Measurements from ENCODE around the gene TANK.
"Not testable (repeated sequence)": the region's sequence is repeated elsewhere in the genome, so short reads cannot be mapped to it uniquely, and the experiment has no call there.

Gene TANK

DNA sequence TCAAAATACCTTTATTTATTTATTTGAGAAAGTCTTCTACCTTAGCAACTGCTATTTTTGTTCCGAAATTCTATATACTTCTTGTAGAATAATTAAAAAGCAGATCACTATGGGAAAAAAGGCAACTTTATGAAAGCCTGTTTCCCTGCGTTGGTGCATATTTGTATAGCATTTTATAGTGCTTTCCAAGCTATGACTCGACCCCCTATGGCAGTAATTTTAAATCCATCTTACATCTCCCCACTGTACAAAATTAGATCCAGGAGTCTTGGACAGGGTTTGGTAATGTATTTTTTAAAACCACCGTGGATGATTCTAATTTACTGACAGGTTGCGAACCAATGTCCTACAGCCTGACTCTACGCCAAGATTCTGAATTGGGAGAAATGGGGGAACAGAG is 10.1 kb downstream of the TANK start:
- Histone ChIP-seq H3K4me3 (ENCODE audit: low read depth, low read length) (no peak overlapping the region), H3K36me3 (ENCODE audit: control insufficient read depth, insufficient read depth, low read length) (peaks cover 8% of the 10 kb centered on the region; the same call in 1 of the 2 replicates), H3K9ac (ENCODE audit: low read length) (no peak overlapping the region), H3K4me1 (ENCODE audit: control insufficient read depth, insufficient read depth, low read length) (peaks cover 8% of the 10 kb centered on the region; the same call in 1 of the 2 replicates), H3K9me3 (ENCODE audit: control insufficient read depth, insufficient read depth, low read depth, low read length) (no peaks in the 10 kb centered on the region), H3K27ac (ENCODE audit: low read depth, low read length) (no peak overlapping the region), H3K27me3 (ENCODE audit: control insufficient read depth, insufficient read depth, low read length) (no peaks in the 10 kb centered on the region)

DNA sequence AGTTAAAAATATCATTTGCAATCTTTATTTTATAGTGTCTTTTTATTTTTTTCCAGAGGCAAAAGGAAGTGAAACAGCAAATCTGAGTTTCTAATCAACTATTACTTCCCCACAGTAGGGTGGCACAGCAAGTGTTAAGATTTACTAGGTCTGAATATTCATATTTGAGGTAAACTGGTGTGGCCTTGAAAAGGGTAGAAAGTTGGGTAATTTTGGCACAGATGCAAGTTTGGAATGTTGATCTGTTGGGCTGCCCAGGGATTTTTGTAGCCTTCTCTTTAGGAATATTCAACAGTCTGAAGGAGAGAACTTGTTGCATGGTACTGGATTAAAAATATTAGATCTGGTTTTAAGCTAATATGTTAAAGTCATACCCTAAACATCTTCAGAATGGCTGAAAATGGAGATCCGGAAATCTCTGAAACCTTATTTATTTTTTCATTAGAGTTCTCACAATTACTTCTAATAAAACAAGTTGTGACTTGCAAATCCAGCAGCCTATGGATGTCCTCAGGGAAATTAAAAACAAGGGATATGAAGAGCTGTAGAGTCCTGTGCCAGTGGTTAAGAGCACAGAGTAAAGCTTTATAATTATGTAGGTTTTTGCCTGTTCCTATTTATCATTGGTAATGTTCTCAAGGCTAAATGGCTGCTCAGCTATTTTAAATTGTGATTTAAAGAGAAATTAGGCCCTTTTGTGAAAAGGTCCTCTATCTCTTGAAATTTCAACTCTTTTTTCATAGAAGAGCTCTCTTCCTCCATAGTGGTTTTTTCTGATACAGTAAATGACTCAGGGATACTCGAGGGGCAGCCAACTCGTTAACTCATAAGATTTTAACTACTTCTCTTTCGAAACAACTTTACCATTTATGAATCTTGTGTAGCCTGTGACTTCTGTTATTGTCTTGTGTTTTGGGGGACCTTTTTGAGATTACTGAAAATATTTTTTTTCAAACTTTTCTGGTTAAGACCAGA is 11.0 kb downstream of the TANK start:
- Histone ChIP-seq H3K4me1 (ENCODE audit: control insufficient read depth, insufficient read depth, low read length) (peaks cover 8% of the 10 kb centered on the region; the same call in 1 of the 2 replicates), H3K4me3 (ENCODE audit: low read depth, low read length) (no peak overlapping the region), H3K36me3 (ENCODE audit: control insufficient read depth, insufficient read depth, low read length) (peaks cover 9% of the 10 kb centered on the region; the same call in 1 of the 2 replicates), H3K9me3 (ENCODE audit: control insufficient read depth, insufficient read depth, low read depth, low read length) (no peaks in the 10 kb centered on the region), H3K9ac (ENCODE audit: low read length) (no peak overlapping the region), H3K27me3 (ENCODE audit: control insufficient read depth, insufficient read depth, low read length) (no peaks in the 10 kb centered on the region), H3K27ac (ENCODE audit: low read depth, low read length) (peak overlapping the region; percentile 27)

DNA sequence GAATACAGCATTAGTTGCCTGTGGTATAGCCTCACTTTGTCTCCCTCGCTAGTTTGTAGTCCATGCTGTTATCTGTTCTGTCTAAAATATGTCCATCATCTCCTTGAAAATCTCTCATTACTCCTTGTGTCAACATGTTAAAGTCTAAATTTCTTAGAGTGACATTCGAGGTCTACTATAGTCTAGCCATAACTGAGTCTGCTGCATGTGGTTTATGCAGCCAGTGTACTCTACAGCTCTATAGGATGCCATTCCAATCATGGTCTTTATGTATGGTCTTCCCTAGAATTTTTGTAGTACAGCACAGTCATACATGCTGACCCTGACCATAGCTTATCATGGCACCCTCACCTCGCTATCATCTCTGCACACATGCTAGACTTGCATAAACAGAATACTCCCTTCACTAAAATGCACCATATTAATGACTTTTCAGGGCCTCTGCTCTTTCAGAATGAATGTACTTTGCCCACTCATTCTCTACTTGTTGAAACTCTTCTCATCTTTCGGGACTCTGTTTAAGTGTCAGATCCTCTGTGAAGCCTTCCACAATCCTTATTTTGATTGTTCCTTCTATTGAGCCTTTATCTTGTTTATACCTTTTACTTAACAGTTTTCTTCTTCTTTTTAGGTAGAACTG is 12.8 kb downstream of the TANK start:
- Histone ChIP-seq H3K36me3 (ENCODE audit: control insufficient read depth, insufficient read depth, low read length) (peaks cover 8% of the 10 kb centered on the region; the same call in 1 of the 2 replicates), H3K27me3 (ENCODE audit: control insufficient read depth, insufficient read depth, low read length) (no peaks in the 10 kb centered on the region), H3K4me3 (ENCODE audit: low read depth, low read length) (no peak overlapping the region), H3K9ac (ENCODE audit: low read length) (no peak overlapping the region), H3K9me3 (ENCODE audit: control insufficient read depth, insufficient read depth, low read depth, low read length) (peaks cover 4% of the 10 kb centered on the region; the same call in 1 of the 2 replicates), H3K4me1 (ENCODE audit: control insufficient read depth, insufficient read depth, low read length) (peaks cover 8% of the 10 kb centered on the region; the same call in 1 of the 2 replicates), H3K27ac (ENCODE audit: low read depth, low read length) (no peak overlapping the region)

DNA sequence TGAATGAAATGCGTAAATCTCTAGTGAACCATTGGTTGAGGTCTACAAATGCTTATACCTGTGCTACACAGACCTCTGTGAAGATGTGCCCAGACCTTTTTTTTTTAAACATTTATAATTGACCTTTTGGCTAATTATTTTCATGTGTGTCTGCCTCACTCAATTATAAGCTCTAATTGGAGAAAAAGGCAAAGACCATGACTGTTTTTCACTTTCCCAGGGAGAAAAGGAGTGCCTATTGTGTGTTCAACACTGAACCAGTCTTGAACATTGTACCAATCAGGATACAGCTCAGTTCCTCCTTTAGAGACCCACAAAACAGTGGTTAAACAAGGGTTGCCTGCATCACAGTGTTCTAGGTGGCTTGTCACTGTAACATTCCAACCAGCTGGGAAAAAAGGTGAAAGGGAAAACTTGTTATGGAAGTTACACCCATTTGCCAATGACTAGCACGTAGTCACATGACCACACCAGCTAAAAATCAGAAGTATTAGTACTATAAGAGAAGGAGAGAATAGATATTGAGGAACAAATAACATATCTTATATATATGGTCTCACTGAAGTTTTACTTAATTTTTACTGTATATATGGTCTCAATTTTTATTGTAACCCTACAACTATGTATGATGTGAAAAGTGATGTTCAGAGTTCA is 13.4 kb downstream of the TANK start:
- no peaks in the 10 kb centered on the region for H3K27me3 ChIP-seq (ENCODE audit: control insufficient read depth, insufficient read depth, low read length)
- H3K9me3 ChIP-seq (ENCODE audit: control insufficient read depth, insufficient read depth, low read depth, low read length): peaks cover 4% of the 10 kb centered on the region; the same call in 1 of the 2 replicates
- no peak overlapping the region for H3K9ac ChIP-seq (ENCODE audit: low read length)
- no peak overlapping the region for H3K4me3 ChIP-seq (ENCODE audit: low read depth, low read length)
- peaks cover 8% of the 10 kb centered on the region; the same call in 1 of the 2 replicates for H3K4me1 ChIP-seq (ENCODE audit: control insufficient read depth, insufficient read depth, low read length)
- peaks cover 8% of the 10 kb centered on the region; the same call in 1 of the 2 replicates for H3K36me3 ChIP-seq (ENCODE audit: control insufficient read depth, insufficient read depth, low read length)
- no peak overlapping the region for H3K27ac ChIP-seq (ENCODE audit: low read depth, low read length)

DNA sequence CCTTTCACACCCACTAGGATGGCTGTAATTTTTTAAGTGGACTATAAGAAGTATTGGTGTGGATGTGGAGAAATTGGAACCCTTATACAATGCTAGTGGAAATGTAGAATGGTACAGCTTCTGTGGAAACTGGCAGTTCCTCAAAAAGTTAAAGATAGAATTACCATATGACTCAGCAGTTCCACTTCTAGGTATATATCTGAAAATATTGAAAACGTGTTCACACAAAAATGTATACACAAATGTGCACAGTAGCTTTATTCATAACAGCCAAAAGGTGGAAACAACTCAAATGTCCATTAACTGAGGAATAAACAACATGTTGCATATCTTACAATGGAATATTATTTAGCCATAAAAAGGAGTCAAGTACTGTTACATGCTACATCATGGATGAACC is 17.7 kb downstream of the TANK start:
- Histone ChIP-seq H3K9ac (ENCODE audit: low read length) (no peak overlapping the region), H3K27ac (ENCODE audit: low read depth, low read length) (no peak overlapping the region), H3K9me3 (ENCODE audit: control insufficient read depth, insufficient read depth, low read depth, low read length) (peaks cover 4% of the 10 kb centered on the region; the same call in 1 of the 2 replicates), H3K27me3 (ENCODE audit: control insufficient read depth, insufficient read depth, low read length) (no peaks in the 10 kb centered on the region), H3K4me3 (ENCODE audit: low read depth, low read length) (no peak overlapping the region), H3K4me1 (ENCODE audit: control insufficient read depth, insufficient read depth, low read length) (no peaks in the 10 kb centered on the region), H3K36me3 (ENCODE audit: control insufficient read depth, insufficient read depth, low read length) (peaks cover 31% of the 10 kb centered on the region)

DNA sequence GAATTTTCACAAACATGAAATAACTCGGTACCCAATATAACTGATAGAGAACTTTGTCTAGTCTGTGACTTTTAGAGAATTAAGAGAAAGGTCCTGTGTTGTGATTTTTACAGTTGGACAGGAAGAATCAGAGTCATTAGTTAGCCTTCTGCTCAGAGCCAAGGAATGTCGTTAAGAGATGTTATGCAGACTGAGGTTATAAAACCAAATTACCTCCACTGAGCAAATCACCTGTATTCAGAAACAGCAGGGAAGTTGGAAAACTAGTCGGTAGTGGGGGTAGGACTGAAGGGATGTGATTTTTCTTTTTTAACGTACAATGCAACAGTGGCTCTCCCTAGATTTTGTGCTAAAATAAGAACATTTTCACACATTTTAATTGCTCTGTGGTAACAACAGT is 18.5 kb downstream of the TANK start:
- Histone ChIP-seq H3K4me1 (ENCODE audit: control insufficient read depth, insufficient read depth, low read length) (no peaks in the 10 kb centered on the region), H3K4me3 (ENCODE audit: low read depth, low read length) (no peak overlapping the region), H3K27me3 (ENCODE audit: control insufficient read depth, insufficient read depth, low read length) (no peaks in the 10 kb centered on the region), H3K36me3 (ENCODE audit: control insufficient read depth, insufficient read depth, low read length) (peaks cover 31% of the 10 kb centered on the region), H3K27ac (ENCODE audit: low read depth, low read length) (no peak overlapping the region), H3K9me3 (ENCODE audit: control insufficient read depth, insufficient read depth, low read depth, low read length) (peaks cover 4% of the 10 kb centered on the region; the same call in 1 of the 2 replicates), H3K9ac (ENCODE audit: low read length) (no peak overlapping the region)

DNA sequence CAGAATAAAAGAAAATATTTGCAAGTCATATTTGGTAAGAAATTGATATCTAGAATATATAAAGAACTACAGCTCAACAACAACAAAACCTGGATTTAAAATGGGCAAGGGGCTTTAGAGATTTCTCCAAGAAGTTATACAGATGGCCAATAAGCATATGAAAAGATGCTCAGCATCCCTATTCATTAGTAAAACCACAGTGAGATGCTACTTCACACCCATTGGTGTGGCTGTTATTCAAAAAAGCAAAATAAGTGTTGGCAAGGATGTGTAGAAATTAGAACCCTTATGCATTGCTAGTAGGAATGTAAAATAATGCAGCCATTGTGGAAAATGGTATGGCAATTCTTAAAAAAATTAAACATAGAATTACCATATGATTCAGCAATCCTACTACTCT is 29.8 kb downstream of the TANK start:
- Histone ChIP-seq H3K9me3 (ENCODE audit: control insufficient read depth, insufficient read depth, low read depth, low read length) (no peaks in the 10 kb centered on the region), H3K4me3 (ENCODE audit: low read depth, low read length) (no peak overlapping the region), H3K36me3 (ENCODE audit: control insufficient read depth, insufficient read depth, low read length) (peaks cover 5% of the 10 kb centered on the region), H3K4me1 (ENCODE audit: control insufficient read depth, insufficient read depth, low read length) (peaks cover 15% of the 10 kb centered on the region; the same call in 1 of the 2 replicates), H3K27me3 (ENCODE audit: control insufficient read depth, insufficient read depth, low read length) (no peaks in the 10 kb centered on the region), H3K27ac (ENCODE audit: low read depth, low read length) (no peak overlapping the region), H3K9ac (ENCODE audit: low read length) (no peak overlapping the region)

DNA sequence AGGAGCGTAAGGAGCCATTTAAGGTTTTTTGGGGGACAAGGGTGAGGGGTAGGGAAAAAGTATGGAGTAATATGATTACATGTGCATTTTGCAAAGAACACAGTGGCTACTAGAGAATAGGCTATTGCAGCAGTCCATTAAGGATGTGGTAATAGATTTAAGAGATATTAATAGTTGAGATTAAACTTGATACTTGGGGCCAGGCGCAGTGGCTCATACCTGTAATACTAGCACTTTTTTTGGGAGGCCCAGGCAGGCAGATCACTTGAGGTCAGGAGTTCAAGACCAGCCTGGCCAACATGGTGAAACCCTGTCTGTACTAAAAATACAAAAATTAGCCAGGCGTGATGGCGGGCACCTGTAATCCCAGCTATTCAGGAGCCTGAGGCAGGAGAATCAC is 35.4 kb downstream of the TANK start:
- H3K36me3 ChIP-seq (ENCODE audit: control insufficient read depth, insufficient read depth, low read length): peaks cover 11% of the 10 kb centered on the region
- not testable (repeated sequence) for H3K4me3 ChIP-seq (ENCODE audit: low read depth, low read length); H3K9ac ChIP-seq (ENCODE audit: low read length); H3K9me3 ChIP-seq (ENCODE audit: control insufficient read depth, insufficient read depth, low read depth, low read length); H3K27ac ChIP-seq (ENCODE audit: low read depth, low read length); H3K27me3 ChIP-seq (ENCODE audit: control insufficient read depth, insufficient read depth, low read length); H3K4me1 ChIP-seq (ENCODE audit: control insufficient read depth, insufficient read depth, low read length)

DNA sequence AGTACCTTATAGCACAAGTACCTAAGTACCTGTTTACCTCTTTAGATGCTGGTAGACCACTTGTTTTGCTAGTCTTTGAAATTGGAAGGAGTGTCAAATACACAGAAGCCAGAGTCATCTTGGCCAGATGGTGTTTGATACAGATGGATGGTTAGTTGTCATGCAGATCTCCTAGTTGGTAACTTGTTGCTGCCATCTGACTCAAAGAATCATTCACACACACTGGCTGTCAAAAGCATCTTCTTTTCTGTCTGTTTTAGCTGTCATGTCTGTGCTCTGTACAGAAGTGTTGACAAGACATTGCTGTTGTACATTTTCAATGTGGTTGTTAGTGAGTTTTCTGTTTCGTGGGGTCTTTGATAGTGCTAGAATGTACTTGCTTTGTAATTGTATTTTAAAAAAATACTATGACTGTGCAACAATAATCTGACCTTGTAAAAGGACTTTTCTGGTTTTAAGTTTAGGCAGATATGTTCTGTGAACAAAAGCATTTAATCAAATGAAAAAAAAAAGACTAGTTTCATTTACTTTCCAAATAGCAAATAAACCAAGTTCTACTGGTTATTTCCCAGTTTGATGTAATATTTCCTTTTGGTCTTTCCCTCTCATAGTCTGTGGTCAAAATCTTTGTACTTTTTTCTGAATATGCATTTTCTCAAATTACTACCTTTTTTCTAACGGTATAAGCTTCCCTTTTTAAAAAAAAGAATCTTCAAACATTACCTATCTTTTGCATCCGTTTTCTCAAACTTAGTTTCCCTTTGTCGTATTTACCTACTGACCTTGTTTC is 39.9 kb downstream of the TANK start:
- Histone ChIP-seq H3K9ac (ENCODE audit: low read length) (no peak overlapping the region), H3K9me3 (ENCODE audit: control insufficient read depth, insufficient read depth, low read depth, low read length) (no peaks in the 10 kb centered on the region), H3K27ac (ENCODE audit: low read depth, low read length) (no peak overlapping the region), H3K36me3 (ENCODE audit: control insufficient read depth, insufficient read depth, low read length) (peaks cover 19% of the 10 kb centered on the region; the same call in 1 of the 2 replicates), H3K4me3 (ENCODE audit: low read depth, low read length) (no peak overlapping the region), H3K27me3 (ENCODE audit: control insufficient read depth, insufficient read depth, low read length) (no peaks in the 10 kb centered on the region), H3K4me1 (ENCODE audit: control insufficient read depth, insufficient read depth, low read length) (no peaks in the 10 kb centered on the region)

DNA sequence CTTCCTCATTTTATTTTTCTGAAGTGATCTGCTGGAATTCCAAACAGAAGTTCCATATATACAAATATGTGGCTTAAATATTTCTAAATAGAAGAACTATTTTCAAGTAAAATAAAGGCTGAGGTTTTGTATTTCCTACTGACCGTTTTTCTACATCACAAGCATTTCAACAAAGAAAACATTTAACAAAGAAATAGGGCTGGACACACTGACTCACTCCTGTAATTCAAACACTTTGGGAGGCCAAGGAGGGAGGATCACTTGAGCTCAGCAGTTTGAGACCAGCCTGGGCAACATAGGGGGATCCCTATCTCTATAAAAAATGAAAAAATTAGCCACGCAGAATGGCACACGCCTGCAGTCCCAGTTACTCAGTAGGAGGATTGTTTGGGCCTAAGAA is 44.6 kb downstream of the TANK start:
- peaks cover 16% of the 10 kb centered on the region; the same call in 1 of the 2 replicates for H3K36me3 ChIP-seq (ENCODE audit: control insufficient read depth, insufficient read depth, low read length)
- H3K27ac ChIP-seq (ENCODE audit: low read depth, low read length): no peak overlapping the region
- peaks cover 3% of the 10 kb centered on the region; the same call in 1 of the 2 replicates for H3K4me1 ChIP-seq (ENCODE audit: control insufficient read depth, insufficient read depth, low read length)
- H3K9me3 ChIP-seq (ENCODE audit: control insufficient read depth, insufficient read depth, low read depth, low read length): no peaks in the 10 kb centered on the region
- no peaks in the 10 kb centered on the region for H3K27me3 ChIP-seq (ENCODE audit: control insufficient read depth, insufficient read depth, low read length)
- no peak overlapping the region for H3K4me3 ChIP-seq (ENCODE audit: low read depth, low read length)
- H3K9ac ChIP-seq (ENCODE audit: low read length): no peak overlapping the region
